GM06990 (cell line): ENCODE results near the gene RSPH9.
"Not testable (repeated sequence)": the region's sequence is repeated elsewhere in the genome, so short reads cannot be mapped to it uniquely, and the experiment has no call there.

Source experiments
- DNase-seq: peaks from one replicate; pipeline ENCODE4 v3.0.0-alpha.2; 2011; ENCODE audit not compliant: insufficient read length; ENCODE audit errors: extremely low read depth
- H3K27me3 ChIP-seq: replicated peaks from 2 replicates; pipeline ENCODE4 v1.6.0; 2011; ENCODE audit warnings: low read length; ENCODE audit not compliant: control insufficient read depth, insufficient read depth
- H3K36me3 ChIP-seq: 2 replicates; pipeline ENCODE4 v1.5.1; 2011; ENCODE audit warnings: low read length; ENCODE audit not compliant: control insufficient read depth, insufficient read depth
- H3K4me3 ChIP-seq: replicated peaks from 2 replicates; pipeline ENCODE4 v1.5.1; 2011; ENCODE audit warnings: low read depth, mild to moderate bottlenecking, control low read depth, low read length
- CTCF ChIP-seq: IDR thresholded peaks from 2 replicates; pipeline ENCODE4 v1.5.1; 2011; ENCODE audit warnings: low read length, control low read depth, mild to moderate bottlenecking, inconsistent platforms; ENCODE audit not compliant: insufficient read depth, poor library complexity, severe bottlenecking

The RSPH9 gene

GRCh38 chr6:43636308-43636659 lies 8.6 kb upstream of the RSPH9 start:
- no peak for TF ChIP-seq CTCF
- Histone ChIP-seq H3K27me3 (no peaks in the 10 kb centered on the region), H3K36me3 (peaks cover 10% of the 10 kb centered on the region), H3K4me3 (peak overlapping the region; percentile 94)
- DNase-seq, result no peak

- no peak for DNase-seq
These were observed 4.6 kb upstream of the RSPH9 start for GRCh38 chr6:43639984-43640800.

DNA sequence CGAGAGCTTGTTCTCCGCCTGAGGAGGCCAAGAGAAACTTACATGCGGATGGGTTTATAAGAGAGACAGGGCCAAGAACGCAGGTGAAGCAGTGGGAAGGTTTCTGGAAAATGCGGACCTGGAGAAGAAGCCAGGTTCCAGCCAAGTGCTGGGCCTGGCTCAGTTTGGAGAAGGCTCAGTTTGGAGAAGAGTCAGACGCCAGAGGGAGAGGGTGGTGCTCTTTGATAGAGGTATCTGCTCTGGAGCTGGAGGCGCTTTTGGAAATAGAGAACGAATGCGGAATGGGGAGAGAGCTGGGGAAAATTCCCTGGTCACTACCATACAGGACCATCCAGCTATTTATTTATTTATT lies 753 bp downstream of the RSPH9 start:
- H3K36me3 ChIP-seq, result peaks cover 4% of the 10 kb centered on the region
- no peak for TF ChIP-seq CTCF
- no peak for DNase-seq
- no peaks in the 10 kb centered on the region for H3K27me3 ChIP-seq
- peak overlapping the region; percentile 56 for H3K4me3 ChIP-seq

More at GRCh38 chr6:43639984-43640800, 4.6 kb upstream of the RSPH9 start:
- Histone ChIP-seq H3K27me3 (no peaks in the 10 kb centered on the region), H3K4me3 (no peak overlapping the region), H3K36me3 (peaks cover 14% of the 10 kb centered on the region)
- TF ChIP-seq CTCF, result no peak

GRCh38 chr6:43647613-43648012 lies 2.8 kb downstream of the RSPH9 start:
- no peak for DNase-seq
- TF ChIP-seq CTCF, result no peak
- Histone ChIP-seq H3K36me3 (no peaks in the 10 kb centered on the region), H3K4me3 (no peak overlapping the region), H3K27me3 (no peaks in the 10 kb centered on the region)

DNA sequence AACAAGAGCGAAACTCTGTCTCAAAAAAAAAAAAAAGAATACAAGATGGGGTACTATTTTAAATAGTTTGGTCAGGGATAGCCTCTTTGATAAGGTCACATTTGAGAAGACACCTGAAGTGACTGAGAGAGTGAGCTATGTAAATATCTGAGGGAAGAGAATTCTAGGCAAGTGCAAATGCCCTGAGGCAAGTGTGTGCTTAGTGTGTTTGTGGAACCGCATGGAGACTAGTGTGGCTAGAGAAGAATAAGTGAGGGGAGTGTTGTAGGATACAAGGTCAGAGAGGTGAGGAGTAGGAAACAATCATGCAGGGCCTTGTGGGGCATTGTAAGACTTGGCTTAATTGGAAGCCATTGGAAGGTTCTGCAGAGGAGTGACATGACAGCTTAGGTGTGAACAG lies 3.4 kb downstream of the RSPH9 start:
- no peak for TF ChIP-seq CTCF
- Histone ChIP-seq H3K27me3 (no peaks in the 10 kb centered on the region), H3K4me3 (no peak overlapping the region), H3K36me3 (no peaks in the 10 kb centered on the region)
- no peak for DNase-seq

GRCh38 chr6:43652822-43653221 lies 8.0 kb downstream of the RSPH9 start:
- not testable (repeated sequence) for H3K4me3 ChIP-seq, DNase-seq, H3K36me3 ChIP-seq, H3K27me3 ChIP-seq
